NCI-H226 (cell line): Measurements from ENCODE around the gene THSD4.

ENCODE experiments used
- DNase-seq: peaks from one replicate; pipeline ENCODE4 v3.0.0-alpha.2; 2015

The THSD4 gene

DNA sequence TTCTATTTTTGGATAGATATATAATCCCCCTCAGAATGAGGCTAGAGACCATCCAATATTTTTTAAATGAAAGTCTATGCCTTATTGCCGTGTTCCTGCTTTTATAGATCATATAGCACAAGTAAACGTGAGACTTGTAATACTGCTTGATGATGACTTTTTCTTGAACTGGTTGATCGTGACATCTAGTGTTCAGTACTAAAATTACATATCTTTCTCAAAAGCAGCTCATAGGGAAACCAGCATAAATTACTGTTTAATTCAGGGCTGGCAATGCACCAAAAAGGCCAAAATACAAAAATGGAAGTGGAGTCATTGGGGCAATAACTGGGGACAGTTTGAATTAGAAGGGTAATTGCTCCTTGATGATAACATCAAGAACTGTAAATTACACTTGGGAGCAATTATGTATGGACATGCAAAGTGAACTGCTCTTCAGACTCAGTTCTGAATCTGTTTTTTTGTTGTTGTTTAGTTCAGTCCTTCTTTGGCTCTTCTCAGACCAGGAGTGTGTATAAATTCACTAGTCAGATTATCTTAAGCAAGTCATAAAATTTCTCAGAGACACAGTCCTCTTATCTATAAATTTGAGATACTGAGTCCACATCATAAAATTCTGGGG is 325.3 kb downstream of the THSD4 start:
- DNase-seq, result no peak

DNA sequence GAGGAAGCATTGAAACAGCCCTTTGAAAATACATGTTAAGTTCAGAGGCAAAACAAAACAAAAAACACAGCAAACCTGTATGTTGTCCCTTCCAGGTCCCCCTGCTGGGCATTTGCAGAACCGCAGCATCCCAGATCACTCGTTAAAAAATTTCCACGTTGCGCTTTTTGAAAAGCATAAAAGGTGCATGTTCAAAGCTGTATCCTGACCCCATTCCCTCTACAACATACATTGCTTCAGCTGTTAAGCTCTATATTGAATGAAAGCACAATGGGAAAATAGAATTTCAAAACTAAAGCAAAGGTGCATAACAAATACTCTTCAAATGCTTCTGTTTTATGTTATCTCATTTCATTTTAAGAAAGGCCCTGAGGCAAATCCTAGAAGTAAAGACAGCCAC is 328.3 kb downstream of the THSD4 start:
- DNase-seq, result peak; percentile 32

DNA sequence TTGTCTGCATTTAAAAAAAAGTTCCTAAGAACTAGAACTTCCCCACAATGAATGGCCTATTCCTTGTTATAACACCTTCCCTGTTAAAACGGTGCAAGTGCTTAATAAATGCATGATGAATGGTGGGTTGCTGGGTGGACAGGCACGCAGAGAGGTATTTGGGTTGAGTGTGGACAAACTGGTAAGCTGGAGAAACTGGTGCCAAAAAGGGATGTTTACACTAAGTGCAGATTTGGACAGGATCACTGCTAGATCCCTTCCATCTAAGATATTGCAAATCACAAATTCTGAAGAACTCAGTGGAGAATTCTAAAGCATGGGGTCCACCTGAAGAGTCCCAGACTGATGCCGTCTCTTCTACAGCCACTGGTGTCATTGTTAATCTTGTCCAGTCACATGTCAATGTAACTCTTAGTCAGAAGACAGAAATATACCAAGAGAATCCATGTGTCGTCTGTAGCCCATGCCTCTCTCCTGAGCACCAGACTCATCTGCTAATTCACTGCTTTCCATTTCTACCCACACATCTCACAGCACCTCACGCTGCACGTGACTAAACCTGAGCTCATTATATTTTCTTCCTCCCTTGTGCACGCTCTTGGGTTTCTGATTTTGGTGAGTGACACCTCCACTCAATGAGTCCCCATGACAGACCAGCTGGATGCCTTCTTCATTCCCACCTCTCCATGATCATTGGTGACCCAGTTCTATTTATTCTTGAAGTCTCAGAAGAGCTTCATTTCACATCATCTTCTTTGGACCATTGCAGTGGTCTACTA is 328.9 kb downstream of the THSD4 start:
- no peak for DNase-seq

DNA sequence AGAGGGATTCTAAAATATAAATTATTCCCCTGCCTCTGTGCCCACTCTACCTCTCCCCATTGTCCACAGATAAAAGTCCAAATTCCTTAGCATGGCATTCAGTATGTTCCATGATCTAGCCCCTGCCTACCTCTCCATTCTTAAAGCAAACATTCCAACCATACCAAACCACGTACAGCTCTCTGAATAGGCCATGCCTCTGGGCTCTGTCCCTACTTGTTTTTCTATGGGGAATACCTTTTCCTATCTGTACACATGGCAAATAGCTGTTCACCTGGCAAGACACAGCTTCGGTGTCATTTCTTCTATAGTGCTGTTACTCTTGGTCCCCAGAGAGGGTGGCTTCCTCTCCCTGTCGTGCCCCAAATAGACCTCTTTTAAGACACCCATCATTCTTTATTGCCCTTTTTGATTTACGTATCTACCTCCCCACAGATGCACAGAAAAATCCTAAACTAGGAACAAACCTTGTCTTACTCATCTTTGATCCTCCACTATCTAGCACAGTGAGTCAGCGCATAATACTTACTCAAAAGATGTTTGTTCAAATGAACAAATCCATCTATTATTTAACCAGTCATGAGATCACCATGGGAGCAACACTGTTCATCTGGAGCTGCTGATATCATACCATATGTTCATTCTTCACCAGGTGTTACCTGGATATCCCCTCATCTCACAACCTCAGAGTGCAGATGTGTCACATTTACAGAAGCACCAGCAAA is 329.8 kb downstream of the THSD4 start:
- DNase-seq, result peak; percentile 79

DNA sequence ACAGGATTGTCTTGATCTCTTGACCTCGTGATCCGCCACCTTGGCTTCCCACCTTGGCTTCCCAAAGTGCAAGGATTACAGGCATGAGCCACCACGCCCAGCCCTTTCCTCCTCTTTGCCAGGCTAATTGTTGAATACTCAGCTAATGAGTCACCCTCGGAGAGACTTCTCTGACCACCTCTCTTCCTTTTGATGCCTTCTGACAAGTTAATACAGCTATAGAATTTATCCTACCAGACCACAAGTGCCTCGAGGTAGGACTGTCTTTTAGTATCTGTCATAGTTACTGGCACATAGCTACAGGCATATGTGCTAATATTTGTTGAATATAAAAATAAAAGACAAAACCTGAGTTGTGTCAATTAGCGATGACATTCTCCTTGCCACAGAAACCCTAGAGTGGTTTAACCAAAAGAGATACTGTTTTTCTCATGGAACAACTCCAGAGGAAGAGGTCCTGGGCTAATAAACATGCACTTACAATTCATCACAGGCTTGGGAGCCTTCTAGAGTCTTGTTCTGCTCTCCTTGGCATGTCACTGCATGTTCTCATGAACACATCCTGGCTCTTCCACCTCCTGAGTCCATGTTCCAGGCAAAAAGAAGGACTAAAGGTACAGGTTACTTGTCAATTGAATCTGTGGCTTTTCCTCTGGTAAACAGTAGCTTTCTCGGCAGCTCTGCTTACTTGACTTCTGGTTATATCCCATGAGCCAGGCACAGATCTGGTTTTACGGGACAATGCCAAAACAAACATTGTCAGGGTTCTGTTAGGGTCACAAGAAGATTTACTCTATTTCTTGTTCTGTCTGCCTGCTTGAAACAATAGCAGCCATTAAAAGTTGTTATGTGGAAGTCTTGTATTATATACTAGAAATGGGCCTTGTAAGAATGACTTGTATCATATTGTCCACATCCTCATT is 332.3 kb downstream of the THSD4 start:
- peak; percentile 96 for DNase-seq

DNA sequence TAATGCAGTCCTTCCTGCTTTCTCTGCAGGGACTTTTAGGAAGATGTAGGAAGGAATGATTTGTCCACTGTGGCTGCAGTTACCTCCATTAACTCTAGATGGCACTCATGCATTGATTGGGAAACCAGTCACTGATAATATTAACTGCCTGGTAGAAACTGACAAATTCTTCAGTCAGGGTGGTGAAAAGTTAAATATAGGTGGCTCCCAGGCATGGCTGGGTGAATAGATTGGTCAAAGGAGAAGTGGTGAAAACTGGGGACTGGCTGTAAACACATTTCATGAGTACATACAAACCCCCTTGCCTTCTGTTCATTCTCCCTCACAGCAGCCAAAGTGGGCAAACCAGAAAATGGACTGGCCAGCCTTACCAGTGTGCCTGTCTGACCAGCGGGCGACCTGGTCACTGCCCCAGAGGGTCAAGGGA is 333.4 kb downstream of the THSD4 start:
- DNase-seq, result peak; percentile 61

DNA sequence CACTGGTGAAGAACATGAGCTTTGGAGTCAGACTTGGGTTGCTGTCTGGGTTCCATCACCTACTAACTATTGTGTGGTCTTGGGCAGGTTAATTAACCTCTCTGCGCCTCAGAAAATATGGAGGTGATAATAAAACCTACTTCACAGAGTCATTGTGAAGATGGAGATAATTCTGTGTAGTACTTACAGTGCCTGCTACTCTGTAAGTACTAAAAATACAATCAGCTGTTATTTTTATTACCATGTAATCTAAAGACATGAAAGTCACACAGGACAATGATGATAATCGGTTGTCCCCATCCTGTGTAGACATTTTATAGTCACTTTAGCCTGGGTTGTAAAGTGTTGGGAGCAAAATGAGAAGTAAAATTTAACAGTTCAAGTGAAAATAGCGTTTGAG is 334.1 kb downstream of the THSD4 start:
- no peak for DNase-seq

DNA sequence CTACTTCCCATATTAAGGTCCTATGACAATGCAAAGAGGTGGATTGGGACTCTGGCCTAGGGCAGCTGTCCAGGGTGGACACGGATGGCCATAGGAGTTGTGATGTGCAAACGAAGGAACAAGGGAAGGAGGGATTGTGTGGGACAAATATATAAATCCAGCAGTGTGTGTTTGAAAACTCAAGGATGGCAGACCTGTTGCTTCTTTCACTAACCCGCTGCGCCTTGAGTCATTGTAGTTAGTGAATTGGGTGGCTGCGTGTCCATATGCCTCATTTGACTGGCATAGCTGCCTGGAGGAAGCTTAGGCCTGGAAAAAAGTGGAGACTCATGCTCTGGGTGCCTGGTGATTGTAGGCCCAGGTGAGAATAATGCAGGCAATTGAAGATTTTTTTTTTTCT is 334.7 kb downstream of the THSD4 start:
- no peak for DNase-seq

DNA sequence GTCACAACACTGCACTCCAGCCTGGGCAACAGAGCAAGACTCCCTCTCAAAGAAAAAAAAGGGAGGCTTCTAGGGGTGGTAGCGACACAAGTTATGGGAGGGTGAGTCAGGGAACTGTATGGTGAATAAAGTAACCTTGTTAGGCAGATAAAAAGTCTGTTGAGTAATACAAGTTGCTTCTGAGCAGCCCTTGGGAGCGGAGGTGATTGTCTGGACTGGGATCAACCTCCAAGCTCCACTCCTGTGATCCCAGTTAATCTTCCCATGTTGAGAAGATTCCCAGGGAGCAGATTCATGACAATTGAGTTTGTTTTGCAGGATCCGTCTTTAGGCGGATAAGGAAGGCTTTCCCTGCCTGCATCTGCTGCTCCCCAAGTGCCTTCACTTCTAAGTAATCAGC is 335.9 kb downstream of the THSD4 start:
- DNase-seq, result peak; percentile 52

DNA sequence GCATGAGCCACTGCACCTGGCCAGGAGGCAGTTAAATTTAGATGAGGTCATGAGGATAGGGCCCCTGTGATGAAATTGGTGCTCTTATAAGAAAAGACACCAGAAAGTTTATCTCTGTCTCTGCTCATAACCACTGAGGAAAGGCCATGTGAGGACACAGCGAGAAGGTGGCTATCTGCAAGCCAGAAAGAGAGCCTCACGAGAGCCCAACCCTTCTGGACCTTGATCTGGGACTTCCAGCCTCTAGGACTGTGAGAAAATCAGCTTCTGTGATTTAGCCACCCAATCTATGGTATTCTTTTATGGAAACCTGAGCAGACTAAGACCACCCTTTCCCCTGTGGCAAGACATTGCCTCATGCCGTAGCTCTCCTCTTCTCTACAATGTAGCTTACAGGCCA is 337.6 kb downstream of the THSD4 start:
- no peak for DNase-seq

DNA sequence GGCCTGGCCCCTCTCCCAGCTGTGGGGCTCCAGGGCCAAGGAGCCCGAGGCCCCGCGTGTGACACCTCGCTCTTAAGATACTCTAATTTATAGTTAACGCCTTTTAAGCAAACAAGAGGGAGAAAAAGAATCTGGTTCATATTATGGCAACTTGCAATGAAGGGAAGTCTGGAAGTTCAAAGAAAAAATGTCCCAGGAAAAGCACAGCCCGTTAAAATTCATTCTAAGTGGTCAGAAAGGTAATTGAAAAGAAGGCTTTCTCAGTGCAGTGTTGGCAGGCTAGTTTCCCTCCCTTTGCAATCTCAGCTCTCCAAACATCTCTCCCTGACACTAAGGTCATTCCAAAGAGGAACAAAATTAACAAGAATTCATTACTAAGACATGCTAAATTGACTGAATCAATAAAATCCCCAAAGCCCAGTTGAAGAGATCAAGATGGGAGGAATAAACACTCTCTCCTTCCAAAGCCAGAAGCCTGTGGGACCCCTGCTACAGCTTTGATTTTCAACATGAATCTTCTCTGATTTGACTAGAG is 339.3 kb downstream of the THSD4 start:
- DNase-seq, result no peak

DNA sequence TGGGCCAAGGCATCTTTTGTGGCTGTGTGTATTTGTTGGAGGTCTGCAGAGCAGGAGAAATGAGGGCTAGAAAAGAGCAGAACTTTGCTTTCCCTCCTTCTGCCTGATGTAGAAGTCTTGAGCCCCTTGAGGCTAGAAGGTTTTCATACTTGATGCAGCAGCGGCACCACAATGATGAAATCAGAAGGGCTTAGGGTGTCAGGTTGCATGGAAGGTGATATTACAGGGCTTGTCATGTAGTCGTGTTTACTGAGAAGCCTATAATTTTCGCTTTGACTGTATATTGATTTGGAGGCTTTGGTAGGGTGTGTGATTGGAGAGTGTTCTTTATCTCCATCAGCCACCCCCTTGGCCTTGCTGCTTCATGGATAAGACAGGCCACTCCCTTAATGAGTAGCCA is 339.8 kb downstream of the THSD4 start:
- no peak for DNase-seq

DNA sequence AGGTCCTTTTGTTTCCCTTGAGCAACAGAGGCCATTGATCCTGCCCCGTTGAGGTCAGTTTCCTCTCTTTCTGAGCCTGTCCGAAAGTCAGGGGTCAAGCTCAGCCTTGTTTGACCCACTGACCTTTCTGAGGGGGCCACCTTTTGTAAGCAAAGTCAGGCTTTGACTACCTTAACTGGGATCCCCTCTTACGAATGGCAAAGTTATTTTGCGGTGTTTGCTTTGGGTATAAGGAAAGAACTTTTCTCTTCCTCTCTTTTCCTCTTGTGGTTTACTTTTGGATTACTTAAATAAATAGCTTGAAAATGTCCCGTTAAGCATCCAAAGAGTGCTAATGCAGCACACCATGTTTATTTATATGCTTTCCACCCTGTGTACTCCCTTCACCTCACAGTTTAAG is 340.6 kb downstream of the THSD4 start:
- no peak for DNase-seq

DNA sequence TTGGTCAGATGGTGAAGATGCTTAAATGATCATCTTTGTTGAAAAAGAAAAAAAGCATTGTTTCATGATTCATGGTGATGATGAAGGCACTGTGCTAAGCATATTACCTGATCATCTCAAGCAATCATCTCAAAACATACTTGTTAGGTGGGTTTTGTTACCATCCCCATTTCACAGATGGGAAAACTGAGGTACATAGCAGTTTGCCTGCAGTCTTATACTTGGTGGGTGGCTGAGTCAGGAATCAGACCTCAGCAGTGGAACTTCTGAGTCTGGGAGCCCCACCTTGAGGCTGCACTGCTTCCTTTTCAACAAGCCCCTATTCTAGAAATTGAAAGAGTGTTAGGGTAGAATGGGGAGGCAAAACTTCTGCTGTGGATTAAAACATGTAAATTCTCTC is 341.1 kb downstream of the THSD4 start:
- DNase-seq, result no peak

DNA sequence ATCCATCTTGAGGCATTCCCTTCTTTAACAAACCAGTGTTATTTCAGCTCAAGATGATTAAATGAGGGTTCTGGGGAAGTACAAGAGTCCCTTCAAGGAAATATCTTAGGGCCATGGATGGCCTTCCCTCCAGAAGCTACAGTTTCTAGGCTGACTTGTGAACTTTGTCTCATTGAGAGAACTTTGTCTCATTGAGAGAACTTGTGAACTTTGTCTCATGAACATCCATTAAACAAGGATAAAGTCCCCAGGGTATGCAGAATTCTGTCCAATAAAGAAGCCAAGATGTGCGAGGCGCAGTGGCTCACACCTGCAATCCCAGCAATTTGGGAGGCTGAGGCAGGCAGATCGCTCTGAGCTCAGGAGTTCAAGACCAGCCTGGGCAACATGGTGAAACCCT is 341.5 kb downstream of the THSD4 start:
- no peak for DNase-seq

DNA sequence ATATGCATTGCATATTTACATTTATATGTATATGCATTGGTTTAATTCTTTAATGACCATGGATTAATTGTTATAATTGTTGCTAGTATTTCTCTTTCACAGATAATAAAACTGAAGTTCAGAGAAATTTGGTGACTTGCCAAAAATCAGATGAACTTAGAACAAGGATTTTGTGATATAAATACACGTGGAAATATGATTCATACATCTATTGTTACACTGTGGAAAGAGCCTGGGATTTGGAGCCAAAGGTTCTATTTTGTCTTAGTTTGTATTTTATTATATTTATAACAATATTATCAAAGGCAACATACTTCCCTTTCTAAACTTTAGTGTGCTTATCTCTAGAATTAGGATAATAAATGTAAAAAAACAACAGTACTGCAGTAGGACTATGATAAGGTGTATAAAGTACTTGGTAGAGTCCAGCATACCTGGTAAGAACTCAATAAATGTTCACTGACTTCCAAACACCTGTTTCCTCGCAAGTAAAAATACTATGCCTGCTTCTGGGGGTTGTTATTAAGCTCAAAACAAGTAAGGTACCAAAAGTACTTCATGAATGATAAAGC is 342.9 kb downstream of the THSD4 start:
- no peak for DNase-seq

DNA sequence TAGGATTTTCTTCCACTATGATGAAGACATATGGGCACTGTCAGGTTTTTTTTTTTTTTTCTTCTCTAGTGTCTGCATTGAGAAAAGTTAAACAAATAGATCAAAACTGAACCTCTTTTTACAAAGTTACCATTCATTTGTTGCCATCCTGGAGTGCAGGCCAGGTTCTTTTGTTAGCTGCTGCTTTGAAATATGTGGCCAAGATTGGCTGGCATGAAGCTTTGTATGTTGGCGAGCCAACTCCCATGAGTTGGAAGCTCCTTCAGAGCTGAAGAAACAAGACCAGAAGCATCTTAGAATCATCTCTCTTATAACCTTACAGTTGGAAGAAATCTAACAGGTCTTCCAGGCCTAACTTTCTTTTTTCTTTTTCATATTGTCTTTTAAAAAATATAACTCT is 346.5 kb downstream of the THSD4 start:
- DNase-seq, result no peak

DNA sequence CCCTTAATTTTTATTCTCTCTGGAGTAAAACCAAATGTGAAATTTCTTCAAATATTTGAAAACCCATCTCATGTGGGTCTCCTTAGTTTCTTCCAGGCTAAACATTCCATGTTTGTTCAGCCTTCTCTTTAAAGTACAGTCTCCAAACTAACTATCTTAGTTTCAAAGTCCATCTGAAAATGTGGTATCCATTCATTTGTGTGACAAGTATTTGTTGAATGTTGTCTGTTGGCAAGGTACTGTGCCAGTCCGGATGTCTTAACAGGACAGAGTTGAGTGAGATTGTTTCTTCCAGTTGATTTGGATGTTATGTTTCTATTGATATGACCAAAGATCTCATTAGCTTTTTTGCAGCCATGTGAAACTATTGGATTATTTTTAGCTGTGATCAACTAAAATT is 347.4 kb downstream of the THSD4 start:
- no peak for DNase-seq

DNA sequence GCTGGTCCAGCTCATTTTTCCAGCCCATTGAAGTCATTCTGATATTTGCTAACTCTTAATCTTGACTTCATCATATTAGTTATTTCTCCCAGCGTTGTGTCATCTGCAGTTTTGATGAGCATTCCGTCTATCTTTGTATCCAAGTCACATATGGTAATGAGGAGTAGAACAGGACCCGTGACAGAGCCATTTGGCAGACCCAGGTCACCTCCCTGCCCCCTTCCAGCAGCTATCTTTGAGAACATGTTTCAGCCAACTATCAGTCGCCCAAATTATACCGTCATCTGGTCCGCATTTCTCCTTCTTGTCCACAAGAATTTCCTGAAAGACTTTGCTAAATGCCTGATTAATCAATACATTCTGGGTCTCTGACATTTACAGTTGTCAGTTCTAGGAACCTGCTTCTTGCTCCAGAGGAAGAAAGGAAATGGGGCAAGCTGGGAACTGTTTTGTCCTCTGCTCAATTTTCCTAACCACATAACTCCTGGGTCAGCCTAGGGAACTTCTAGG is 347.9 kb downstream of the THSD4 start:
- no peak for DNase-seq

DNA sequence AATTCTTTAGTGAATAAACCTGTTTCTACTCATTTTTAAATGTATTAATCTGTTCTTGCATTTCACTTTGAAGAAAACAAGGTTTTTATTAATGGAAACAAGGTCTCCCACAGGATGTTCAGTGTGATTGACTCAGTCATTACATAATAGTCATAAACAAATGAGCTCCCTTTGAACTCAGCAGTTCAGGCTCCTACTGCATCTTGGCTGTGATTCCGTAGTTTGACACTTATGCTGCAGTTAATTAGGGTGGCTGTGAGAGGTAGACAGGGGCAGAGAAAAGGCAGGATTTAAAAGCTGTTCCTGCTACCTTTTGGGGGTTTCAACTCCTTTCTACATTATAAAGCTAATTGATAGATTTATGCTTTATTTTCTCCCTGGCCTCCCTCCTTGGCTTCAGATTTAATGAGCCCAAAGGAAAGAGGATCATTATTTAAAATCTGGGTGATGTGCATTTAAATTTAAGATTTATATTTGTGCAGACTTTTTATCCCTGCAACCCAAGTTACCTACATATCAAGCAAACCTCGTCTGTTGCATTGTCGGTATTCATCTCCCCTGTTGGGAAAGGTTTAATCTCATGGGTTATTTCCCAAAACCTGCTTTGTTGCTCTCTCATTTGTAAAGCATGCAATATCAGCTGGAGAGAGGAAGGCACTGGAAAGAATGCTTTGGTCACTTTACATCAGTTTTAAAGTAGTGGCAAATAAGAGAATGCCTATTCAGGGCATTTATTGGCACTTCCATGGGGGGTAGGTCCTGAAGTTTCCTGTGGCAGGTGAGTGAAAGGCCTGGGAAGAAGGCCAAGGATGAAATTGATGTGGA is 350.1 kb downstream of the THSD4 start:
- no peak for DNase-seq

DNA sequence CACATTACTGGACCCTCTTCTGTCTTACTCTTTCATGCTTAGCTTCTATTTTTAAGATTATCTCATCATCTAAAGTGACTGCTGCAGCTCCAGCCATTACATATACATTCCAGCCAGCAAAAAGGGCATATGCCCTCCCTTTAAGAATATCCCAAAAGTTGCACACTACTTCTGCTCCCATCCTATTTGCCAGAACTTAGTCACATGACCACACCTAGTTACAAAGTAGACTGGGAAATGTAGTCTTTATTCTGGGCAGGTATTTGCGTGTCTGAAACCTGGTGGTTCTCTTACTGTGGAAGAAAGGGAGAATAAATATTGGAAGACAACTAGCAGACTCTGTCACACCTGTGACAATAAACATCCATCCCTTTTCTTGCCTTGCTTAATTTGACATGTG is 353.4 kb downstream of the THSD4 start:
- DNase-seq, result no peak
